ENCODE data around the gene PWWP2B. TPM values are rescaled to one million over a fixed set of nuclear protein-coding genes. Genes with fewer than 3 reads are reported as not detected.

Gene PWWP2B
- total RNA-seq, 2 experiments from 2014 or later = 16.6 to 17.1 TPM

- peaks cover 6% of the 10 kb centered on the region for H3K4me1 Mint-ChIP-seq
- peak; percentile 84 for DNase-seq
These were observed 435 bp upstream of the PWWP2B start for GRCh38 chr10:132396494-132397035.

DNA sequence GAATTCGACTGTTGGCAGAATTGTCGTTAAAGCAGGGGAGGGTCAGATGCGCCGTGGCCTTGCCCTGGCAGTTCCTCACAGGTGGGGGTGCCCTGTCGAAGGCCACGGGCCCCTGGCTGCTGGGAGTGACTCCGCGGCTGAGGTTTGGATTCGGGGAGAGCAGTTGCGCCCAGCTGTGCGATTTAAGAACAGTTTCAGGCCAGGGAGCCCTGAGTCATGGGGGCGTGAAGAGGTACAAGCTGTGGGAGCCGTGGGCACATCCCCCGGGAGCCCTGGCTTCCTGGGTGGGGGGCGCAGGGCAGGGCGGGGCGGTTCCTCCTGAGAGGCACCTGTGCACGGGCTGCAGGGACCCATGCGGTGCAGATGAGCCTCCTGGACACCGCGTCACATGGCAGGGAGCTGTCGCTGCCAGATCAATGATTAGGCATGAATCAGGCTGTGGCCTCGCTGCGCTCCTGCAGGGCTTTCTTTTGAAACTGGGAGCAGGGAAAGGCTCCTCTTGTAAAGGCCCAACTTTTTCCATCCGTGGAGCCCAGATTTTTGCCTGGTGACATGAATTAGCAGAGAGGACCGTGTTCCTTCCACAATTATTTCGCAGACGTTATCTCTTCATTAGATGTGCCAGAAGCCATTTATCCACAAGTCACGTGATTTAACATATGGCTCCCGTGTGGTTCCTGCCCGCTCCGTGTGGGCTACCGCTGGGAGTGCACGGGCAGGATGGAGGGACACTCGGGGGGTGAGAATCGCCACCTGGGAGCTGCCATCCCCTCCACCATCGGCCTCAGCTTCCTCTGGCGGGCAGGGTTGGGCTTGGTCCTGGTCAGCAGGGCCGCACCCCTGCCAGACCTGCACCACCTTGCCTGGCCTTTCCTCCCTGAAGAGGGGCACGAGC, 918 bp downstream of the PWWP2B start:
- Mint-ChIP-seq H3K4me1 (peaks cover 5% of the 10 kb centered on the region), H3K36me3 (no peaks in the 10 kb centered on the region), H3K27ac (peak overlapping the region; percentile 92), H3K9me3 (no peaks in the 10 kb centered on the region), H3K27me3 (peaks cover 2% of the 10 kb centered on the region), H3K4me3 (peak overlapping the region; percentile 89)
- ATAC-seq (ENCODE audit: low read depth) (peak; percentile 16), DNase-seq (peak; percentile 61)
- POLR2A ChIA-PET = interaction anchor here (0.8 to 4.0 kb wide), 6 partner anchors 10 to 49 kb away, joined by 3 to 33 read pairs (median 4); no protein-coding TSS in a partner anchor

More at GRCh38 chr10:132396494-132397035, 435 bp upstream of the PWWP2B start:
- no peak overlapping the region for H3K27ac Mint-ChIP-seq
- no peak overlapping the region for H3K4me3 Mint-ChIP-seq
- peak; percentile 78 for ATAC-seq (ENCODE audit: low read depth)
- H3K36me3 Mint-ChIP-seq = peaks cover 7% of the 10 kb centered on the region
- peaks cover 7% of the 10 kb centered on the region for H3K9me3 Mint-ChIP-seq
- POLR2A ChIA-PET = interaction anchor here (1.0 to 4.0 kb wide), 3 partner anchors 11 to 51 kb away, joined by 3 to 33 read pairs (median 4); no protein-coding TSS in a partner anchor
- peaks cover 2% of the 10 kb centered on the region for H3K27me3 Mint-ChIP-seq

GRCh38 chr10:132398566-132398991, 1.6 kb downstream of the PWWP2B start:
- Mint-ChIP-seq H3K4me1 (peaks cover 5% of the 10 kb centered on the region), H3K4me3 (peak overlapping the region; percentile 89), H3K36me3 (no peaks in the 10 kb centered on the region), H3K9me3 (no peaks in the 10 kb centered on the region), H3K27ac (no peak overlapping the region), H3K27me3 (peaks cover 2% of the 10 kb centered on the region)
- POLR2A ChIA-PET = interaction anchor here (0.8 to 4.0 kb wide), 3 partner anchors 11 to 49 kb away, joined by 3 to 33 read pairs (median 3); no protein-coding TSS in a partner anchor
- DNase-seq (no peak), ATAC-seq (ENCODE audit: low read depth) (no peak)

DNA sequence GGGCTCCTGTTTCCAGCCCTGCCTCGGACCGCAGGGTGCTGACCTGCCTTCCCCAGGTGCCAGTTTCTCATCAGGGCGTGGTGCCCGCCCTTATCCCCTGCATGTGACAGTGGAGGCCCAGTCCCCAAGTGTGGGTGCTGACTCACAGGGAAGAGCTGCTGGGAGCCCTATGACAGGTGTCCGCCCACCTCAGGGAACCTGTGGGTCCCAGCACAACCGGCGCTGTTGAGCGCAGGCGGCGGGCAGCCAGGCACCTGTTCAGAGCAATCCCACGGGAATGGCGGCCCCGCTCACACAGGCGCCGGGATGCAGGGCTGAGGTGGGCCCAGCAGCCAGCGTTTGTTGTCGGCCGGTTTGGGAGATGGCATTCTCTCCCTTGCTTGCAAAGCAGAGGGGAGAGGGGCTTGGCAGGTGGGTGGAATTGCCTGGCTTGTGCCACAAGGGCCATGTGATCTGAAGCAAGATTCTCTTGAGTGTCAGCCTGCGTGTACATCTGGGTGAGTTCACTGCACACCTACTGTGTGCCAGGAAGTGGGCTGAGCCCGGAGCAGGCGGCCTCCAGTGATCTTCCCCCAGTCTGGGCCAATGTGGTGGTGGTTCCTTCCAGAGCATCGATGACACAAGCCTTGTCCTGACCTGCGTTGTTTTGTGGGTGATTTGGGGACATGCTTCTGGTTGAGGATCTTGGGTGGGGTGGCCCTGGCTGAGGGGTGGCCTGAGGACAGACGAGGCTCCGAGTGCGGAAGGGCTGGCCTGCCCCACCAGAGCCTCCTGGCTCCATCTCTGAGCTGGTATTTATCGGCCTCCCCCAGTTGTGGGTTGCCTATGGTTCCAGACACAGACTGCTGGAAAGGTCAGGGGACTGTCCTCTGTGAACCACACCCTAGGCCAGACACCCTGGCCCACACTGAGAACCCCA, 2.4 kb downstream of the PWWP2B start:
- POLR2A ChIA-PET = interaction anchor here (4.0 kb wide), 1 partner anchor 48 kb away, joined by 33 read pairs; no protein-coding TSS in a partner anchor
- ATAC-seq (ENCODE audit: low read depth) (no peak), DNase-seq (no peak)
- Mint-ChIP-seq H3K36me3 (no peaks in the 10 kb centered on the region), H3K27me3 (no peaks in the 10 kb centered on the region), H3K27ac (no peak overlapping the region), H3K4me3 (peak overlapping the region; percentile 39), H3K4me1 (peaks cover 5% of the 10 kb centered on the region), H3K9me3 (no peaks in the 10 kb centered on the region)

- Mint-ChIP-seq H3K4me3 (no peak overlapping the region), H3K27ac (no peak overlapping the region), H3K36me3 (no peaks in the 10 kb centered on the region), H3K4me1 (peaks cover 5% of the 10 kb centered on the region), H3K9me3 (no peaks in the 10 kb centered on the region), H3K27me3 (no peaks in the 10 kb centered on the region)
- DNase-seq = no peak
- ATAC-seq (ENCODE audit: low read depth) = no peak
- POLR2A ChIA-PET = interaction anchor here (4.0 kb wide), 1 partner anchor 47 kb away, joined by 33 read pairs; no protein-coding TSS in a partner anchor
These were observed 3.1 kb downstream of the PWWP2B start for GRCh38 chr10:132400041-132400546.

- POLR2A ChIA-PET = interaction anchor here (4.0 kb wide), 1 partner anchor 47 kb away, joined by 33 read pairs; no protein-coding TSS in a partner anchor
- Mint-ChIP-seq H3K4me1 (peaks cover 5% of the 10 kb centered on the region), H3K9me3 (no peaks in the 10 kb centered on the region), H3K36me3 (no peaks in the 10 kb centered on the region), H3K27ac (no peak overlapping the region), H3K4me3 (no peak overlapping the region), H3K27me3 (no peaks in the 10 kb centered on the region)
- ATAC-seq (ENCODE audit: low read depth) = no peak
- DNase-seq = no peak
These were observed 3.6 kb downstream of the PWWP2B start for GRCh38 chr10:132400547-132401151.

DNA sequence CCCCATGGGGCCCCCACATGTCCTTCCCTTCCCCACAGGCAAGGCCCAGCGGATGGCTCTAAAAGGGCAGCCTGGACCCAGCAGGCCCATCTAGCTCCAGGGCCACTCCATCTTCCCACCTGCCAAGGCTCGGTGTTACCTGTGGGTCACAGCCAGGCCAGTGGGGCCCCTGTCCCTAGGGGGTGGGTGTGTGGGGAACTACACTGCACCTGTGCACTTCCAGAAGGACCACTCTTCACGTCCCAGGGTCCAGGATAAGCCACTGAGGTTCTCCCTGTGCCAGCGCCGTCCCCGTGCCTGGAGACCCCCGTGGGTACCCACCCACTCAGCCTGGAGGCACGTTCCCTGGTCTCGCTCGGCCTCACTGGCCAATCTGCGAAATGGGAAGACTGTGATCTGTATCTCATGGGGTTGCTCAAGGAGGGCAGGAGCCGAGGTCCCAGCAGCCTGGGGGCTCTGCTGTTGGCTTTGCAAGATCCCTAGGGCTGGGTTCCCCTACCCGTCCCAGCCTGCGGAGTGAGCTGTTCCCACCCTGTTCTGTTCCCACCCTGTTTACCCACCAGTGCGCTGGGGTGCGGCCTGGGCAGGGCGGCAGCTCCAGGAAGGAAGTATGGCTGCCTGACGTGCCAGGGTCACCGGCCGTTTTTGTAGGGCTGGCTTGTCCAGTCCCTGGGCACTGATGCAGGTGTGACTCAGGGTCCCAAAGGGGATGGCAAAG, 4.6 kb downstream of the PWWP2B start:
- H3K36me3 Mint-ChIP-seq = no peaks in the 10 kb centered on the region
- H3K27me3 Mint-ChIP-seq = no peaks in the 10 kb centered on the region
- POLR2A ChIA-PET = interaction anchor here (1.0 to 1.4 kb wide), 2 partner anchors 44 to 45 kb away, joined by 3 to 5 read pairs; no protein-coding TSS in a partner anchor
- H3K9me3 Mint-ChIP-seq = no peaks in the 10 kb centered on the region
- no peak for ATAC-seq (ENCODE audit: low read depth)
- peaks cover 5% of the 10 kb centered on the region for H3K4me1 Mint-ChIP-seq
- no peak overlapping the region for H3K4me3 Mint-ChIP-seq
- no peak overlapping the region for H3K27ac Mint-ChIP-seq
- no peak for DNase-seq

DNA sequence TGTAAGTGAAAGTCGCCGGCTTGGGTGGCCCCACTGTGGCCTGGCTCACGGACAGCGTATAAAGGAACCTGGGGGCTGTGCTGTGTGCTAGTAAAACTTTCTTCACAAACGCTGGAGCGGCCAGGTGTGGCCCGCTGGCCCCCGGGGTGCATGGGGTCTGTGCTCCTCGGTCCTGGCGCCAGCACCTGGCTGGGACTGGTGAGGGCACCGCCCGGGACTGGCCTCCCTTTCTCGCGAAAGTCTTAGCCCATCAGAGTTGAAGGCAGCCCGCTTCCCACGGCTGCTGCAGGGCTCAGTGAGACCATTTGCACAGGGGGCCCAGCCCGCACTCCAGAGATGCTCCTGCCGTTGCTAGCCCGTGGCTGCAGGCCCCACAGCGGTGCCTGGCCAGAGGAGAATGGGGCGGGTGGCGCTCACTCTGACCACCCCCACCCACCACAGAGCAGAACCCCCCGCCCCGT, 5.8 kb downstream of the PWWP2B start:
- ATAC-seq (ENCODE audit: low read depth) = no peak
- no peaks in the 10 kb centered on the region for H3K9me3 Mint-ChIP-seq
- no peak for DNase-seq
- no peak overlapping the region for H3K4me3 Mint-ChIP-seq
- H3K27me3 Mint-ChIP-seq = no peaks in the 10 kb centered on the region
- POLR2A ChIA-PET = interaction anchor here (1.4 kb wide), 1 partner anchor 44 kb away, joined by 5 read pairs; no protein-coding TSS in a partner anchor
- no peak overlapping the region for H3K27ac Mint-ChIP-seq
- peaks cover 1% of the 10 kb centered on the region for H3K36me3 Mint-ChIP-seq
- peaks cover 9% of the 10 kb centered on the region for H3K4me1 Mint-ChIP-seq

DNA sequence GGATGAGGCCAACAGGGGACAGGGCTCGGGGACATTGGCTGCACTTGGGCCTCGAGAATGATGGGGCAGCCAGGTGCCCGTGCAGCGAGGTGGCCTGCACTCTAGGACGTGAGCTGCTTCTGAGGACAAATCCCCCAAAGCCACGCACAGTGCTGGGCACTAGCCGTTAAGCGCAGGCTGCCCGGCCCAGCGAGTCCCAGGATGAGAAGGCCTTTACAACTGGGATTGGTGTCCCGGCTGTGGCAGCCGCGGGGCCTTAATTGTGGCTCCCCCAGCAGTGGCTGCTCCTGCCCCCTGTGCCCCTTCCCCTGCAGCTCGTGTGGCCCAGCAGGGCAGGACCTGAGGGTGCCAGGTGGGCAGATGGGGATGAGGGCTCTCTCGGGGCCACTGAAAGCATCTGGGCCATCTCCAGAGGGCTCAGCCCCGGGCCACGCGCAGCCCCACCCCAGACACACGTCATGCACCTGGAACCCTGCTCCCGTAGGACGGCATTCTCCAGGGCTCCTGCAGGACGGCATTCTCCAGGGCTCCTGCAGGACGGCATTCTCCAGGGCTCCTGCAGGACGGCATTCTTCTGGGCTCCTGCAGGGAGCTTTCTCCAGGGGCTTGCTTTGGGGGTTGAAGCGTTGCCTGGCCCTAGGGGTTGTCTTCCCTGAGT, 6.6 kb downstream of the PWWP2B start:
- no peak for DNase-seq
- Mint-ChIP-seq H3K4me3 (no peak overlapping the region), H3K36me3 (peaks cover 1% of the 10 kb centered on the region), H3K27me3 (no peaks in the 10 kb centered on the region), H3K27ac (no peak overlapping the region), H3K4me1 (peaks cover 8% of the 10 kb centered on the region), H3K9me3 (no peaks in the 10 kb centered on the region)
- POLR2A ChIA-PET = no interaction called here
- ATAC-seq (ENCODE audit: low read depth) = no peak

- H3K27ac Mint-ChIP-seq = no peak overlapping the region
- POLR2A ChIA-PET = interaction anchor here (1.7 kb wide), 1 partner anchor 42 kb away, joined by 5 read pairs; no protein-coding TSS in a partner anchor
- ATAC-seq (ENCODE audit: low read depth) = no peak
These were observed 7.3 kb downstream of the PWWP2B start for GRCh38 chr10:132404169-132404880.

More at GRCh38 chr10:132404169-132404880, 7.3 kb downstream of the PWWP2B start:
- H3K4me1 Mint-ChIP-seq = peaks cover 8% of the 10 kb centered on the region
- no peaks in the 10 kb centered on the region for H3K9me3 Mint-ChIP-seq
- H3K4me3 Mint-ChIP-seq = no peak overlapping the region
- H3K36me3 Mint-ChIP-seq = peaks cover 1% of the 10 kb centered on the region
- no peak for DNase-seq
- no peaks in the 10 kb centered on the region for H3K27me3 Mint-ChIP-seq
